ENCODE results near the gene RTKN2. TPM values are rescaled to one million over a fixed set of nuclear protein-coding genes. Genes with fewer than 3 reads are reported as not detected.
A peak's percentile ranks its signal among the peaks of the same experiment; 100 is the strongest.

The RTKN2 gene
- total and polyA plus RNA-seq, 2 of the 4 experiments (the other 2 are of a cell fraction) = 0.75 to 0.90 TPM

- Histone ChIP-seq H3K27ac (ENCODE audit: insufficient read depth, low read length) (peak overlapping the region; percentile 84; the same call in 1 of the 2 replicates), H3K23ac (ENCODE audit: low read depth, low read length) (peak overlapping the region; percentile 36; the same call in 1 of the 2 replicates), H3K4me1 (ENCODE audit: control insufficient read depth, insufficient read depth, low read length) (peaks cover 18% of the 10 kb centered on the region), H3K9me1 (ENCODE audit: insufficient read depth, low read length) (0 out of 2 replicates have a peak, but pooled peaks cover 3% of the 10 kb centered on the region), H4K20me1 (ENCODE audit: insufficient read depth, low read length) (no peaks in the 10 kb centered on the region), H2AK5ac (ENCODE audit: low read depth, low read length) (no peak overlapping the region), H3K79me1 (ENCODE audit: low read depth in 1 of 2, low read length in 2 of 2) (peaks cover 0 to 7% of the 10 kb centered on the region in 2 experiments; a peak in 1 of 4 replicates), H3K56ac (ENCODE audit: extremely low read depth, insufficient read depth, low read length) (peak overlapping the region; percentile 3; the same call in 1 of the 2 replicates), H4K5ac (ENCODE audit: low read depth, low read length) (peak overlapping the region; percentile 89), H2BK20ac (ENCODE audit: low read depth, low read length) (peak overlapping the region; percentile 83), H3K27me3 (ENCODE audit: control insufficient read depth, insufficient read depth, low read length) (no peaks in the 10 kb centered on the region), H3K9me3 (ENCODE audit: control insufficient read depth, insufficient read depth, low read length) (no peaks in the 10 kb centered on the region), H4K91ac (ENCODE audit: insufficient read depth, low read depth, low read length) (no peak overlapping the region), H2AFZ (replicated peaks; ENCODE audit: low read length, poor library complexity) (no peak overlapping the region), H3K18ac (ENCODE audit: low read depth, low read length) (peak overlapping the region; percentile 90), H2BK5ac (ENCODE audit: low read depth, low read length, poor library complexity, severe bottlenecking) (peak overlapping the region; percentile 97), H2BK15ac (ENCODE audit: low read depth, low read length) (peak overlapping the region; percentile 80; the same call in 2 of the 3 replicates), H3K9ac (ENCODE audit: low read depth, low read length) (no peak overlapping the region), H4K8ac (ENCODE audit: low read depth in 2 of 2, low read length in 2 of 2) (peak overlapping the region in 1 of 2 experiments; percentile 62; a peak in 1 of 4 replicates), H3K4me3 (ENCODE audit: insufficient read depth, low read depth, low read length) (no peak overlapping the region), H3K4me2 (ENCODE audit: low read depth, low read length) (no peak overlapping the region), H2BK120ac (ENCODE audit: low read depth, low read length) (peak overlapping the region; percentile 77), H2AK9ac (replicated peaks; ENCODE audit: low read depth, low read length, poor library complexity) (no peak overlapping the region), H3K14ac (replicated peaks; ENCODE audit: low read depth, low read length) (no peak overlapping the region), H3K4ac (ENCODE audit: low read depth, low read length) (peak overlapping the region; percentile 52; the same call in 1 of the 2 replicates), H3K36me3 (ENCODE audit: control insufficient read depth, insufficient read depth, low read length) (no peaks in the 10 kb centered on the region)
- POLR2A ChIA-PET (ENCODE audit: unreplicated experiment) = no interaction called here
- DNase-seq = no peak
- in situ Hi-C loops (cut with MboI; ENCODE audit: low sequenced_read_pairs) (loop anchor here (10.0 to 25.0 kb wide), 3 partner anchors 334 to 1427 kb away; partner anchors contain the start of genes ARID5B and RHOBTB1), dilution Hi-C loops (cut with HindIII; ENCODE audit: low sequenced_read_pairs, unreplicated experiment) (no loop called here), intact Hi-C loops (cut with micrococcal nuclease) (no loop called here)
- no CpG with 5 or more reads among the region's 1 CpG for WGBS, 2 experiments (ENCODE audit: extremely low coverage in 2 of 2, insufficient read length in 1 of 2)
- ATAC-seq (ENCODE audit: low read depth) = no peak
- no TSS peak for BruUV-seq (replicated peaks)
- TF ChIP-seq RCOR1 (IDR thresholded peaks at IDR 0.05; ENCODE audit: insufficient replicate concordance, low read length) (no peak), FOS (IDR thresholded peaks at IDR 0.05; ENCODE audit: low read depth, low read length) (no peak)
- CTCF ChIA-PET = interaction anchor here (0.7 to 0.9 kb wide), 2 partner anchors 26 to 201 kb away, joined by 3 read pairs; no protein-coding TSS in a partner anchor
Observed at GRCh38 chr10:62238880-62239279, 29.8 kb downstream of the RTKN2 start.

Measured in IMR-90 (cell line).